ENCODE measurements around the gene FLII. TPM values are rescaled to one million over a fixed set of nuclear protein-coding genes. Genes with fewer than 3 reads are reported as not detected.
A peak's percentile ranks its signal among the peaks of the same experiment; 100 is the strongest.

FLII gene
- total RNA-seq, 1 experiment from 2014 or later, result 298 TPM

DNA sequence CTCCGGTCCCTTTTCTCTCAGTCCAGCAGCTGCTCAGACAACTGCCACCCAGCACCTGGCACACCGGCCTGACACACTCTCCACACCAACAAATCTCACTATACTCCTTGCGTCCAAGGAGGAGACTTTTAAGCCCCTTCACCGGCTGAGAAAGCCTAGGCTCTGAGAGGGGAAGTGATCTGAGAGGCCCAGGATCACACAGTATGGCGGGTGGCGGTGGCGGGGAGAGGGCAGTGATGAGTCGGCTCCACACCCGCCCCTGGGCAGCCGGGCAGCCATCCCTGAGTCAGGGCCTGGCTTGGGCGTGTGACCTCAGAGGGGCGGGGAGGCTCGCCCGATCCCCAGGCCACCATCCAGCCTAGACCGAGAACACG is 569 bp downstream of the FLII start:
- Histone ChIP-seq H3K79me2 (ENCODE audit: insufficient read depth, low read length) (no peaks in the 10 kb centered on the region; the same call in 1 of the 2 replicates), H2BK20ac (ENCODE audit: low read depth, low read length, poor library complexity, severe bottlenecking) (no peak overlapping the region), H2BK120ac (ENCODE audit: low read depth, low read length, poor library complexity, severe bottlenecking) (no peak overlapping the region), H2BK5ac (ENCODE audit: insufficient read length, low read length) (no peak overlapping the region), H2BK12ac (ENCODE audit: insufficient read length, low read depth, low read length) (no peak overlapping the region), H3K27me3 (ENCODE audit: insufficient read depth, low read length) (no peaks in the 10 kb centered on the region), H4K20me1 (ENCODE audit: control insufficient read depth, insufficient read depth, insufficient read length) (no peaks in the 10 kb centered on the region), H3K9ac (ENCODE audit: extremely low read depth, insufficient read length, low read length) (peak overlapping the region; percentile 5), H4K5ac (ENCODE audit: insufficient read length, low read depth, low read length) (no peak overlapping the region), H3K9me3 (ENCODE audit: control insufficient read depth, low read depth, low read length) (no peaks in the 10 kb centered on the region), H2AK5ac (ENCODE audit: insufficient read length, low read length) (no peak overlapping the region), H3K4me1 (ENCODE audit: insufficient read depth, low read length) (no peaks in the 10 kb centered on the region), H3T11ph (ENCODE audit: low read length) (no peak overlapping the region), H4K91ac (ENCODE audit: insufficient read length, low read depth, low read length) (no peak overlapping the region), H3K23me2 (ENCODE audit: insufficient read length, low read depth, low read length, poor library complexity, severe bottlenecking) (peaks cover 12% of the 10 kb centered on the region), H3K23ac (ENCODE audit: insufficient read length, low read depth, low read length) (no peak overlapping the region), H2BK15ac (ENCODE audit: low read depth, low read length) (no peak overlapping the region), H2AFZ (ENCODE audit: low read length) (no peak overlapping the region), H3K18ac (ENCODE audit: insufficient read length, low read depth, low read length) (peak overlapping the region; percentile 28), H3K4me2 (ENCODE audit: insufficient read depth, insufficient read length, low read length) (peak overlapping the region; percentile 70), H3K56ac (ENCODE audit: insufficient read length, low read depth, low read length) (no peak overlapping the region), H3K79me1 (ENCODE audit: insufficient read depth, low read depth, low read length, poor library complexity, severe bottlenecking) (no peaks in the 10 kb centered on the region), H4K8ac (replicated peaks; ENCODE audit: insufficient read length, low read depth, low read length) (no peak overlapping the region), H3K27ac (ENCODE audit: insufficient read length, low read depth, low read length) (no peak overlapping the region), H3K14ac (ENCODE audit: insufficient read depth, low read length) (peak overlapping the region; percentile 33; the same call in 1 of the 2 replicates), H3K4ac (ENCODE audit: low read depth, low read length) (no peak overlapping the region)
- H3K27ac Mint-ChIP-seq, result peak overlapping the region; percentile 95 to 98 (median 98)
- H3K27me3 Mint-ChIP-seq (ENCODE audit: low read depth), result no peaks in the 10 kb centered on the region
- peaks cover 16 to 39% (median 38%) of the 10 kb centered on the region in 3 experiments; a peak in 6 of 7 replicates for H3K36me3 Mint-ChIP-seq (ENCODE audit: insufficient read depth in 1 of 3, low read depth in 3 of 3)
- TF ChIP-seq, protein P1, sequence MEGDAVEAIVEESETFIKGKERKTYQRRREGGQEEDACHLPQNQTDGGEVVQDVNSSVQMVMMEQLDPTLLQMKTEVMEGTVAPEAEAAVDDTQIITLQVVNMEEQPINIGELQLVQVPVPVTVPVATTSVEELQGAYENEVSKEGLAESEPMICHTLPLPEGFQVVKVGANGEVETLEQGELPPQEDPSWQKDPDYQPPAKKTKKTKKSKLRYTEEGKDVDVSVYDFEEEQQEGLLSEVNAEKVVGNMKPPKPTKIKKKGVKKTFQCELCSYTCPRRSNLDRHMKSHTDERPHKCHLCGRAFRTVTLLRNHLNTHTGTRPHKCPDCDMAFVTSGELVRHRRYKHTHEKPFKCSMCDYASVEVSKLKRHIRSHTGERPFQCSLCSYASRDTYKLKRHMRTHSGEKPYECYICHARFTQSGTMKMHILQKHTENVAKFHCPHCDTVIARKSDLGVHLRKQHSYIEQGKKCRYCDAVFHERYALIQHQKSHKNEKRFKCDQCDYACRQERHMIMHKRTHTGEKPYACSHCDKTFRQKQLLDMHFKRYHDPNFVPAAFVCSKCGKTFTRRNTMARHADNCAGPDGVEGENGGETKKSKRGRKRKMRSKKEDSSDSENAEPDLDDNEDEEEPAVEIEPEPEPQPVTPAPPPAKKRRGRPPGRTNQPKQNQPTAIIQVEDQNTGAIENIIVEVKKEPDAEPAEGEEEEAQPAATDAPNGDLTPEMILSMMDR (conservative IDR thresholded peaks at IDR 0.05), result no peak
- no peaks in the 10 kb centered on the region for H3K9me3 Mint-ChIP-seq
- peak overlapping the region; percentile 96 to 98 for H3K4me3 Mint-ChIP-seq
- whole genome bisulfite sequencing (ENCODE audit: extremely low coverage, insufficient read length, low lambda C conversion rate), result no CpG with 5 or more reads among the region's 16 CpGs
- DNase-seq, result peak; percentile 87
- H3K4me1 Mint-ChIP-seq, result peaks cover 25 to 41% of the 10 kb centered on the region in 2 experiments
